Stimulated activated naive B cell treated with anti-CD40 and anti-IgM and Interleukin-4, amounts not matched to agents 10 μg/mL and 1 μg/mL and 100 μg/mL, for 72 hours (primary cell): ENCODE measurements around the gene MORF4L1.

Experiments
- ATAC-seq, 2 donors: fragments of 150-1000 bp; cut with Tn5 transposase; replicated peaks; 2 replicates each; pipeline ENCODE4 v1.10.0; 2021; ENCODE audit warnings: moderate library complexity in 1 of 2
- DNase-seq: peaks from one replicate; pipeline ENCODE4 v3.0.0; 2021
- H3K27ac Mint-ChIP-seq: one replicate; pipeline ENCODE4 v1.8.0; 2022; ENCODE audit warnings: mild to moderate bottlenecking, mixed read lengths
- H3K27me3 Mint-ChIP-seq, 2 donors: one replicate each; pipeline ENCODE4 v1.8.0; 2022; ENCODE audit warnings: mixed read lengths in 2 of 2
- H3K36me3 Mint-ChIP-seq, 2 donors: one replicate each; pipeline ENCODE4 v1.8.0; 2022; ENCODE audit warnings: mixed read lengths in 2 of 2, mild to moderate bottlenecking in 1 of 2
- H3K4me1 Mint-ChIP-seq, 2 donors: one replicate each; pipeline ENCODE4 v1.8.0; 2022; ENCODE audit warnings: mixed read lengths in 2 of 2, mild to moderate bottlenecking in 1 of 2
- H3K4me3 Mint-ChIP-seq, 2 donors: one replicate each; pipeline ENCODE4 v1.8.0; 2022; ENCODE audit warnings: mild to moderate bottlenecking in 2 of 2, mixed read lengths in 2 of 2, moderate library complexity in 1 of 2
- H3K9me3 Mint-ChIP-seq, 2 donors: one replicate each; pipeline ENCODE4 v1.8.0; 2022; ENCODE audit warnings: mixed read lengths in 2 of 2, mild to moderate bottlenecking in 1 of 2

Gene MORF4L1

GRCh38 chr15:78930577-78931388 lies 58.1 kb downstream of the MORF4L1 start:
- H3K4me3 Mint-ChIP-seq = no peak overlapping the region
- H3K27ac Mint-ChIP-seq = peak overlapping the region; percentile 56
- H3K9me3 Mint-ChIP-seq = no peaks in the 10 kb centered on the region
- no peak for DNase-seq
- peaks cover 28 to 37% of the 10 kb centered on the region in 2 donors for H3K4me1 Mint-ChIP-seq
- ATAC-seq = no peak
- H3K27me3 Mint-ChIP-seq = no peaks in the 10 kb centered on the region
- H3K36me3 Mint-ChIP-seq = peaks cover 67 to 69% of the 10 kb centered on the region in 2 donors

GRCh38 chr15:78931439-78932257 lies 59.0 kb downstream of the MORF4L1 start:
- Mint-ChIP-seq H3K36me3 (peaks cover 73 to 74% of the 10 kb centered on the region in 2 donors), H3K4me1 (peaks cover 34 to 44% of the 10 kb centered on the region in 2 donors), H3K4me3 (no peak overlapping the region), H3K27ac (peak overlapping the region; percentile 56), H3K9me3 (no peaks in the 10 kb centered on the region), H3K27me3 (no peaks in the 10 kb centered on the region)
- no peak for DNase-seq
- ATAC-seq = no peak

- peak overlapping the region; percentile 75 for H3K27ac Mint-ChIP-seq
- no peaks in the 10 kb centered on the region for H3K9me3 Mint-ChIP-seq
- peaks cover 73 to 75% of the 10 kb centered on the region in 2 donors for H3K36me3 Mint-ChIP-seq
- H3K4me1 Mint-ChIP-seq = peaks cover 32 to 44% of the 10 kb centered on the region in 2 donors
- ATAC-seq (no peak), DNase-seq (no peak)
- H3K4me3 Mint-ChIP-seq = no peak overlapping the region
- H3K27me3 Mint-ChIP-seq = no peaks in the 10 kb centered on the region
These were observed 59.6 kb downstream of the MORF4L1 start for GRCh38 chr15:78932258-78932808.

DNA sequence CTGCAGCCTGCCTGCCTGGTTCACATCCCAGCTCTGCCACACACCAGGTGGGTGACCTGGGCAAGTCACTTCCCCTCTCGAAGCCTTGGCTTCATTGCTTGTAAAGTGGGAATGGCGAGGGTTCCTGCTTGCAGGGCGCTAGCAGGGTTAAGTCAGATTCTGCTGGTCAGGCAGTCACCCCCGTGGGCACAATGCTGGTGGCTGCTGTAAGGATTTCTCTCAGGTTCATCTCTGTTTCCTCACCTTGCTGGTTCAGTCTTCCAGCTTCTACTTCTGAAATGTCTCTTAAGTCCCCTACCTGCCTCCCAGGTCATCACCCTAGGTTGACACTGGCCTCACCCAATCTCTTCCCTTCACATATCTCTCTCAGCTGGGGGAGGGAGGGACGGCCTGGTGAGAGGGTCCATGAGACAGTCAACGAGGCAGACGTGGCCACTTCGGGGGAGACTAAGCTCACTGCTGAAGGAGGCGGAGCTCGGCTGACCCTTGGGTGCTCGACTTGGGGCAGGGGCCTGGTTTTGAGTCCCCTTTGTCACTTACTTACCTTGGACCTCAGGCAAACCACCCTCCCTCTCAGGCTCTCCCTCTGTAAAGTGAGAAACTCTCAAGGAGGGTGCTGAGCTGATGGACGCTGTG lies 60.6 kb downstream of the MORF4L1 start:
- DNase-seq (no peak), ATAC-seq (no peak)
- Mint-ChIP-seq H3K4me3 (no peak overlapping the region), H3K4me1 (peaks cover 33 to 44% of the 10 kb centered on the region in 2 donors), H3K27ac (peak overlapping the region; percentile 75), H3K27me3 (no peaks in the 10 kb centered on the region), H3K9me3 (peaks cover under 1 to 1% of the 10 kb centered on the region in 2 donors), H3K36me3 (peaks cover 72 to 73% of the 10 kb centered on the region in 2 donors)

GRCh38 chr15:78933823-78934654 lies 61.3 kb downstream of the MORF4L1 start:
- Mint-ChIP-seq H3K4me1 (peaks cover 33 to 47% of the 10 kb centered on the region in 2 donors), H3K9me3 (peaks cover 2 to 3% of the 10 kb centered on the region in 2 donors), H3K4me3 (peak overlapping the region in 1 of 2 donors; percentile 27), H3K36me3 (peaks cover 70% of the 10 kb centered on the region in 2 donors), H3K27me3 (no peaks in the 10 kb centered on the region), H3K27ac (peak overlapping the region; percentile 90)
- DNase-seq (no peak), ATAC-seq (no peak)

GRCh38 chr15:78934655-78935023 lies 61.9 kb downstream of the MORF4L1 start:
- Mint-ChIP-seq H3K27me3 (no peaks in the 10 kb centered on the region), H3K4me1 (peaks cover 36 to 53% of the 10 kb centered on the region in 2 donors), H3K4me3 (peak overlapping the region in 1 of 2 donors; percentile 27), H3K9me3 (peaks cover 2 to 3% of the 10 kb centered on the region in 2 donors), H3K27ac (peak overlapping the region; percentile 90), H3K36me3 (peaks cover 67 to 69% of the 10 kb centered on the region in 2 donors)
- ATAC-seq (no peak), DNase-seq (no peak)

- ATAC-seq = no peak
- H3K36me3 Mint-ChIP-seq = peaks cover 57% of the 10 kb centered on the region in 2 donors
- no peaks in the 10 kb centered on the region for H3K27me3 Mint-ChIP-seq
- peaks cover 2 to 3% of the 10 kb centered on the region in 2 donors for H3K9me3 Mint-ChIP-seq
- peak overlapping the region; percentile 79 for H3K27ac Mint-ChIP-seq
- peak overlapping the region; percentile 28 to 39 for H3K4me3 Mint-ChIP-seq
- DNase-seq = no peak
- peaks cover 32 to 59% of the 10 kb centered on the region in 2 donors for H3K4me1 Mint-ChIP-seq
These were observed 64.5 kb downstream of the MORF4L1 start for GRCh38 chr15:78937132-78937739.

GRCh38 chr15:78938658-78939488 lies 66.2 kb downstream of the MORF4L1 start:
- peaks cover 31 to 57% of the 10 kb centered on the region in 2 donors for H3K4me1 Mint-ChIP-seq
- peak overlapping the region; percentile 67 to 78 for H3K4me3 Mint-ChIP-seq
- DNase-seq (peak; percentile 40), ATAC-seq (peak; percentile 88 to 92)
- H3K36me3 Mint-ChIP-seq = peaks cover 47 to 49% of the 10 kb centered on the region in 2 donors
- peaks cover 2 to 3% of the 10 kb centered on the region in 2 donors for H3K9me3 Mint-ChIP-seq
- peak overlapping the region; percentile 95 for H3K27ac Mint-ChIP-seq
- no peaks in the 10 kb centered on the region for H3K27me3 Mint-ChIP-seq

GRCh38 chr15:78942741-78943140 lies 70.1 kb downstream of the MORF4L1 start:
- peaks cover 27 to 29% of the 10 kb centered on the region in 2 donors for H3K36me3 Mint-ChIP-seq
- peak overlapping the region; percentile 86 for H3K27ac Mint-ChIP-seq
- ATAC-seq (no peak), DNase-seq (no peak)
- no peaks in the 10 kb centered on the region for H3K27me3 Mint-ChIP-seq
- H3K4me3 Mint-ChIP-seq = peak overlapping the region; percentile 98 to 99
- H3K9me3 Mint-ChIP-seq = peaks cover 2 to 3% of the 10 kb centered on the region in 2 donors
- H3K4me1 Mint-ChIP-seq = peaks cover 19 to 55% of the 10 kb centered on the region in 2 donors

- no peak for DNase-seq
- no peak for ATAC-seq
- Mint-ChIP-seq H3K4me1 (peaks cover 12 to 45% of the 10 kb centered on the region in 2 donors), H3K4me3 (peak overlapping the region; percentile 98 to 99), H3K9me3 (no peaks in the 10 kb centered on the region), H3K27ac (peak overlapping the region; percentile 95), H3K36me3 (peaks cover 17 to 22% of the 10 kb centered on the region in 2 donors), H3K27me3 (no peaks in the 10 kb centered on the region)
These were observed 71.0 kb downstream of the MORF4L1 start for GRCh38 chr15:78943692-78944091.

- peak overlapping the region; percentile 95 for H3K27ac Mint-ChIP-seq
- ATAC-seq = peak; percentile 42
- no peaks in the 10 kb centered on the region for H3K9me3 Mint-ChIP-seq
- no peaks in the 10 kb centered on the region for H3K27me3 Mint-ChIP-seq
- peak overlapping the region; percentile 98 to 99 for H3K4me3 Mint-ChIP-seq
- H3K36me3 Mint-ChIP-seq = peaks cover 17 to 22% of the 10 kb centered on the region in 2 donors
- no peak for DNase-seq
- H3K4me1 Mint-ChIP-seq = peaks cover 12 to 40% of the 10 kb centered on the region in 2 donors
These were observed 71.5 kb downstream of the MORF4L1 start for GRCh38 chr15:78944202-78944625.
